Measurements from ENCODE around the gene MFRP. TPM values are rescaled to one million over a fixed set of nuclear protein-coding genes. Genes with fewer than 3 reads are reported as not detected.
A peak's percentile ranks its signal among the peaks of the same experiment; 100 is the strongest.

Gene MFRP
- total and polyA plus RNA-seq, 8 donors, result not detected

DNA sequence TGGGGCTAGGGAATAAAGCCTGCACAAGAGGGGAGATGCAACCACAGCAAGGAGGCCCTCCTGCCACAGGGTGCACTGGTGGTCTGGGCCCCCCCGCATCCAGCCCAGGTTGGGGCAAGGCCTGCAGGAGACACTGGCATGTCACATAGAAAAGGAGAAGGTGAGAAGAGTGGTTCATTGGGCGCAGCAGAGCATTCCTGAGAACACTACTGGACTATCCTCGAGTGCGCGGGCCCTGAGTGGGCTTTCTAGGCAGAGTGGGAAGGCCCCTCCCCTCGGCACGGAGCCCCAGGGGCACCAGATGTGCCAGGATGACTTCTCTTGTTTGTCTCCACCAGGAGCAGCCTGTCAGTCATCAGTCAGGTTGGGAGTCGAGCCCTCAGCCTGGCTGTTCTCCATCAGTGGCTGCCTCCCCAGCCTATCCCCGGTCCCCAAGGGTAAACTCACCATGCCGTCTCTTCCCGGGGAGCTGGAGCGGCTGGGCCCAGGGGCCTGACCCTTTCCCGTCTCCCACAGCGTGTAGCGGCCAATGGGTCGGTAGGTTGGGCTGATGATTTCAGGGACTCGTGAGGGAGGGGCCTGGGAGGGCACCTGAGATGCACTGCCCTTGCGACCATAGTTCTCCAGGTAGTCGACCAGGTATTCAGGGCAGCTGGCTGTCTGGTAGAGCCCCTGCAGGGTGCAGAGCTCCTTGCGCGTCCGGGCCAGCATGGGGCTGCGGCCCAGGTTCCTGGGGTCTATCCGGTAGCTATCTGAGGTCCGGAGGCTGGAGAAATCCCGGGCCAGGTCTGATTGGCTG is 26.0 kb upstream of the MFRP start:
- no peak for FAIRE-seq
- whole genome bisulfite sequencing, 2 donors, result 85 to 86% methylated on average over 26 of the region's 26 CpGs
- no peaks in the 10 kb centered on the region for H3K9me3 ChIP-seq
- ATAC-seq, result no peak
- peaks cover 19 to 40% (median 30%) of the 10 kb centered on the region in 3 donors for H3K4me1 ChIP-seq
- TF ChIP-seq CTCF (IDR thresholded peaks at IDR 0.05), result no peak
- H3K4me3 ChIP-seq, result no peak overlapping the region
- no peaks in the 10 kb centered on the region for H3K27me3 ChIP-seq
- H3K36me3 ChIP-seq, result no peaks in the 10 kb centered on the region
- no peak overlapping the region for H3K27ac ChIP-seq
- DNase-seq, result peak in 1 of 6 donors; percentile 49
- intact Hi-C loops (cut with DNase I), result loop anchor here in 1 of 3 donors (10.0 kb wide), 1 partner anchor 48 kb away; no protein-coding TSS in a partner anchor

GRCh38 chr11:119371778-119372182 is 25.3 kb upstream of the MFRP start:
- H3K4me1 ChIP-seq, result peaks cover 19 to 37% (median 30%) of the 10 kb centered on the region in 3 donors
- H3K27ac ChIP-seq, result no peak overlapping the region
- TF ChIP-seq CTCF (IDR thresholded peaks at IDR 0.05), result no peak
- no peak overlapping the region for H3K4me3 ChIP-seq
- H3K36me3 ChIP-seq, result no peaks in the 10 kb centered on the region
- FAIRE-seq (no peak), DNase-seq (peak in 1 of 6 donors; percentile 43), ATAC-seq (peak in 1 of 4 donors; percentile 8)
- intact Hi-C loops (cut with DNase I), result loop anchor here in 1 of 3 donors (10.0 kb wide), 1 partner anchor 47 kb away; no protein-coding TSS in a partner anchor
- no peaks in the 10 kb centered on the region for H3K9me3 ChIP-seq
- H3K27me3 ChIP-seq, result no peaks in the 10 kb centered on the region
- WGBS, 2 donors, result 37 to 47% methylated on average over 8 of the region's 8 CpGs

- peak in 1 of 6 donors; percentile 15 for DNase-seq
- FAIRE-seq, result no peak
- Histone ChIP-seq H3K9me3 (no peaks in the 10 kb centered on the region), H3K27ac (no peak overlapping the region), H3K27me3 (no peaks in the 10 kb centered on the region), H3K4me3 (no peak overlapping the region), H3K4me1 (peaks cover 19 to 32% (median 30%) of the 10 kb centered on the region in 3 donors), H3K36me3 (no peaks in the 10 kb centered on the region)
- WGBS, 2 donors, result 77 to 87% methylated on average over 8 of the region's 8 CpGs
- intact Hi-C loops (cut with DNase I), result loop anchor here in 1 of 3 donors (10.0 kb wide), 1 partner anchor 46 kb away; no protein-coding TSS in a partner anchor
- no peak for ATAC-seq
- TF ChIP-seq CTCF (IDR thresholded peaks at IDR 0.05), result no peak
Measured at GRCh38 chr11:119371067-119371601, 24.6 kb upstream of the MFRP start.

- Histone ChIP-seq H3K4me3 (no peak overlapping the region), H3K4me1 (peaks cover 19 to 32% (median 30%) of the 10 kb centered on the region in 3 donors), H3K36me3 (no peaks in the 10 kb centered on the region), H3K9me3 (no peaks in the 10 kb centered on the region), H3K27ac (peak overlapping the region in 3 of 4 donors; percentile 10 to 18 (median 15)), H3K27me3 (no peaks in the 10 kb centered on the region)
- WGBS, 2 donors, result 34 to 37% methylated on average over 8 of the region's 8 CpGs
- ATAC-seq, result no peak
- intact Hi-C loops (cut with DNase I), result loop anchor here in 1 of 3 donors (10.0 kb wide), 1 partner anchor 46 kb away; no protein-coding TSS in a partner anchor
- no peak for FAIRE-seq
- DNase-seq, result peak in 1 of 6 donors; percentile 17
- no peak for TF ChIP-seq CTCF (IDR thresholded peaks at IDR 0.05)
Measured at GRCh38 chr11:119370486-119371046, 24.1 kb upstream of the MFRP start.
